TTC549 (cell line): Measurements from ENCODE around the gene KMT5B.

Experiments used
- FAIRE-seq: peaks from 2 replicates; lab custom pipeline; 2012; peaks lifted over from hg19 to GRCh38; lab: Jason Lieb, UNC

KMT5B gene

DNA sequence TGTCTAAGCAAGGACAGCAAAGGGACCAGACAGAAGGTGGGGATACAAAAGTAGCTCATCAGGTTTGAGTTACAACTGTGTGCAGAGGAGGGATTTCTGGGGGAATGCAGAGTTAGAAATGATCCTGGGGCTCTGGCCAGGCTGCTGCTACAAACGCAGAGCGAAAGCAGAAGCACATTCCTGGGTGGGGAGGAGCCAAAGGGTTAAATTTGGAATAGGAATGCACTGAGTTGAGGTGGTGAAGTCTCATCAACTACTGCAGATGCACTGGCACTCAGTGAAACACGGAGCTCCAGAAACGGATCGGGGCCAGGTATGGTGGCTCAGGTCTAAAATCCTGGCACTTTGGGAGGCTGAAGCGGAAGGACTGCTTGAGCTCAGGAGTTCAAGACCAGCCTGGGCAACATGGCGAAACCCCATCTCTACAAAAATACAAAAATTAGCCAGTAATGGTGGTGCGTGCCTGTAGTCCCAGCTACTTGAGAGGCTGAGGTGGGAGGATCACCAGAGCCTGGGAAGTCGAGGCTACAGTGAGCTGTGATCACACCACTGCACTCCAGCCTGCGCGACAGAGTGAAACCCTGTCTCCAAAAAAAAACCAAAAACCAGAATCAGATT, 95.1 kb downstream of the KMT5B start:
- FAIRE-seq, result no peak

DNA sequence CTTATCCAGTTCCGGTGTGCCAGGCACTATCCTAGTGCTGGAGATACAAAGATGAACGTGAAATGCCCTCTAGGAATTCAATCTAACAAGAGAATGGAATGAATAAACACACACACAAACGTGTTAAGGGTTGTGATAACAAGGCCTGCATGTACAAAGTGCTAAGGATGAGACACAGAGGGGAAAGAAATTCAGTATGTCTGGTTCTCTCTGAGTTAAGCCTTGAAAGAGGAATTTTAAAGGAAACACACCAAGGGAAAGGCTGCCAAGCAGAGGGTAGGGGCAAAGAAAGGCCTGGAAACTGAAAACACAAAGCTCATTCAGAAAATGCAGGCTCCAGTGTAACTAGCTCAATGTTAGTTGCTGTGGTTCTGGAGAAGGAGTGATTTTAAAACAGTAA, 96.1 kb downstream of the KMT5B start:
- no peak for FAIRE-seq

DNA sequence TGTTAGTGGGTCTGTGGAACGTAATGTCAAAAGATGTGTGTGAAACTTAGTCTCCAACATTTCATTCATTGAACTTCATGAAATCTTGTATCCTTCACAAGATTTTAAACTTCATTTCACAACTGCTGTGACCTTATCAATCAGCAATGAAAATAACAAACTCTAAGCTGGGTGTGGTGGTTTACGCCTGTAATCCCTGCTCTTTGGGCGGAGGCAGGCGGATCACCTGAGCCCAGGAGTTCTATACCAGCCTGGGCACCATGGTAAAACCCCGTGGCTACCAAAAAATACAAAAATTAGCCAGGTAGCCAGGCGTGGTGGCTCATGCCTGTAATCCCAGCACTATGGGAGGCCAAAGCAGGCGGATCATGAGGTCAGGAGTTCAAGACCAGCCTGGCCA, 97.0 kb downstream of the KMT5B start:
- FAIRE-seq, result no peak

DNA sequence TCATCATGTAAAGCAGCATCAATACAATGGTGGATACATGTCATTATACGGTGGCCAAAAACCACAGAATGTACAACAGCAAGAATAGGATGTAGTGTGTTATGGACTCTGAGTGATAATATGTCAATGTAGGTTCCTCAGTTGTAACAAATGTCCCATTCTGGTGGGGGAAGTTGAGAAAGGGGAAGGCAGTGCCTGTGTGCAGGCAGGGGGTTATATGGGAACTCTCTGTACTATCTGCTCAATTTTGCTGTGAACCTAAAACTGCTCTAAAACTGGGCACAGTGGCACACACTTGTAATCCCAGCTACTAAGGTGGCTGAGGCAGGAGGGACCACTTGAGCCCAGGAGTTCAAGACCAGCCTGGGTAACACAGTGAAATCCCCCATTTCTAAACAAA, 97.8 kb downstream of the KMT5B start:
- no peak for FAIRE-seq

DNA sequence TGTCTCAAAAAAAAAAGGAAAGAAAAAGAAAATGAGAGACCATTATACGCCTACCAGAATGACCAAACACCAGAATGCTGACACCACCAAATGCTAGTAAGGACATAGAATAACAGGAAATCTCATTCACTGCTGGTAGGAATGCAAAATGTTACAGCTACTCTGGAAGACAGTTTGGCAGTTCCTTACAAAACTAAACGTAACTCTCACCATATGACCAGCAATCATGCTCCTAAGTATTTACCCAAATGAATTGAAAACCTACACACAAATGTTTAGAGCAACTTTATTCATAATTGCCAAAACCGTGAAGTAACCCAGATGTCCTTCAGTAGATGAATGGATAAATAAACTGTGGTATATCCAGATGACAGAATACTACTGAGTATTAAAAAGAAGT, 99.1 kb downstream of the KMT5B start:
- FAIRE-seq, result no peak

DNA sequence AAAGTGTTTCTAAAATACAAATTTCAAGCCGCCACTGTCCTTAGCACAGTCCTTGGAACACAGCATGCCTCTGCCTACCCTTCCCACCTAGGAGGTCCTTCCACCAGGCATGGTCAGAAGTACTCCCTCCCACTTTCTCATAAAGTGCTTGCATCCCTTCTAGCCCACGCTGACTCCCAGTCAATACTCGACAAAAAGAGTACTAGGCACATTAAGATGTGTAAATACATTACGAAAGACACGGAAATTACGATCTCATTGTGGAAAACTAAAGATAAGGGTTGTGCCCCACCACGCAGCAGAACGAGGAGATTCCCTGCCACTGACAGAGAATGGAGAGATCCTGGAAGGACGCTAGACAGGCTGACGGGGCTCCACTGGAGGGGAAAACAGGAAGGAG, 105.4 kb downstream of the KMT5B start:
- no peak for FAIRE-seq

DNA sequence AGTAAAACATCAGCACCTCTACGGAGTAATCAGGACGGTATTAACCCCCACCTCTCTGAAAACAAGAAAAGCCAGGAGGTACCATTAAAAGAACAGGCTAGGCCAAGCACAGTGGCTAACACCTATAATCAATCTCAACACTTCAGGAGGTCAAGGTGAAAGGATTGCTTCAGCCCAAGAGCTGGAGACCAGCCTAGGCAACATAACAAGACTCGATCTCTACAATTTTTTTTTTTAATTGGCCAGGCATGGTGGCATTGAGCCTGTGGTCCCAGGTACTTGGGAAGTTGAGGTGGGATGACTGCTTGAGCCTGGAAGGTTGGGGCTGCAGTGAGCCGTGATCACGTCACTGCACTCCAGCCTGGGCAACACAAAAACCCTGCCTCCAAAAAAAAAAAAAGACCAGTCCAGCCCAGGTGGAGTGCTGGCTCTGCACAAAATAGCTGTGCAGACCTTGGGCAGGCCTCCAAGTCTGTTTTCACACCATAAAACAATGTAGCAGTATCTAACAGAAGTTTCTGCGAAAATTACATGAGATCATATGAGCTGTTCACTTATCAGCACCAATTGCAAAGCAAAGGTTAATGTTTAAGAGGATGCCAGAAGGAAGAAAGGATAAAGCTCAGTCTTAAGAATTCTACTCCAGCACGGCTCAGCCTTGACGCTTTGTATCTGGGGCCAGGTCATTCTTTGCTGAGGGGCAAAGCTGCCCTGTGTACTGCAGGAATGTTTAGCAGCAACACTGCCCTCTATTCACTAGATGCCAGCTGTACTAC, 106.7 kb downstream of the KMT5B start:
- FAIRE-seq, result no peak
